ENCODE measurements around the gene NES.
A peak's percentile ranks its signal among the peaks of the same experiment; 100 is the strongest.

NES gene

GRCh38 chr1:156667968-156668709 lies 9.1 kb downstream of the NES start:
- Mint-ChIP-seq H3K27ac (no peak overlapping the region), H3K36me3 (no peaks in the 10 kb centered on the region), H3K4me1 (peaks cover 28 to 30% of the 10 kb centered on the region in 2 donors), H3K4me3 (no peak overlapping the region), H3K9me3 (no peaks in the 10 kb centered on the region), H3K27me3 (peaks cover 15 to 35% of the 10 kb centered on the region in 2 donors)
- no peak for ATAC-seq (replicated peaks)
- DNase-seq: no peak

- Mint-ChIP-seq H3K27me3 (peaks cover 13 to 29% of the 10 kb centered on the region in 2 donors), H3K4me1 (peaks cover 33 to 34% of the 10 kb centered on the region in 2 donors), H3K4me3 (no peak overlapping the region), H3K27ac (no peak overlapping the region), H3K9me3 (no peaks in the 10 kb centered on the region), H3K36me3 (no peaks in the 10 kb centered on the region)
- no peak for DNase-seq
- ATAC-seq (replicated peaks): no peak
Measured at GRCh38 chr1:156667610-156667967, 9.6 kb downstream of the NES start.

- Mint-ChIP-seq H3K36me3 (no peaks in the 10 kb centered on the region), H3K4me3 (no peak overlapping the region), H3K4me1 (peaks cover 37 to 38% of the 10 kb centered on the region in 2 donors), H3K27ac (no peak overlapping the region), H3K9me3 (no peaks in the 10 kb centered on the region), H3K27me3 (peaks cover 13 to 23% of the 10 kb centered on the region in 2 donors)
- ATAC-seq (replicated peaks) (no peak), DNase-seq (no peak)
Measured at GRCh38 chr1:156666862-156667609, 10.2 kb downstream of the NES start.

GRCh38 chr1:156665539-156665938 lies 11.7 kb downstream of the NES start:
- Mint-ChIP-seq H3K9me3 (no peaks in the 10 kb centered on the region), H3K27me3 (peaks cover 3 to 11% of the 10 kb centered on the region in 2 donors), H3K27ac (peak overlapping the region; percentile 4), H3K4me1 (peaks cover 52 to 53% of the 10 kb centered on the region in 2 donors), H3K4me3 (no peak overlapping the region), H3K36me3 (no peaks in the 10 kb centered on the region)
- DNase-seq (no peak), ATAC-seq (replicated peaks) (no peak)

- no peak overlapping the region for H3K4me3 Mint-ChIP-seq
- peaks cover 54 to 60% of the 10 kb centered on the region in 2 donors for H3K4me1 Mint-ChIP-seq
- peaks cover 0 to 4% of the 10 kb centered on the region in 2 donors for H3K27me3 Mint-ChIP-seq
- ATAC-seq (replicated peaks): peak; percentile 43 to 45
- no peak for DNase-seq
- H3K27ac Mint-ChIP-seq: no peak overlapping the region
- no peaks in the 10 kb centered on the region for H3K36me3 Mint-ChIP-seq
- H3K9me3 Mint-ChIP-seq: no peaks in the 10 kb centered on the region
Measured at GRCh38 chr1:156664767-156665411, 12.3 kb downstream of the NES start.

GRCh38 chr1:156664046-156664766 lies 13.0 kb downstream of the NES start:
- Mint-ChIP-seq H3K27me3 (peaks cover 0 to 5% of the 10 kb centered on the region in 2 donors), H3K27ac (no peak overlapping the region), H3K4me3 (no peak overlapping the region), H3K4me1 (peaks cover 61 to 66% of the 10 kb centered on the region in 2 donors), H3K36me3 (no peaks in the 10 kb centered on the region), H3K9me3 (no peaks in the 10 kb centered on the region)
- ATAC-seq (replicated peaks) (no peak), DNase-seq (no peak)

GRCh38 chr1:156663178-156663577 lies 14.0 kb downstream of the NES start:
- Mint-ChIP-seq H3K27ac (peak overlapping the region; percentile 77), H3K27me3 (peaks cover 6% of the 10 kb centered on the region in 2 donors), H3K9me3 (no peaks in the 10 kb centered on the region), H3K36me3 (no peaks in the 10 kb centered on the region), H3K4me3 (no peak overlapping the region), H3K4me1 (peaks cover 66 to 77% of the 10 kb centered on the region in 2 donors)
- ATAC-seq (replicated peaks): no peak
- no peak for DNase-seq

- no peak overlapping the region for H3K4me3 Mint-ChIP-seq
- H3K4me1 Mint-ChIP-seq: peaks cover 70 to 81% of the 10 kb centered on the region in 2 donors
- peaks cover 10 to 11% of the 10 kb centered on the region in 2 donors for H3K27me3 Mint-ChIP-seq
- no peaks in the 10 kb centered on the region for H3K36me3 Mint-ChIP-seq
- ATAC-seq (replicated peaks): no peak
- H3K9me3 Mint-ChIP-seq: no peaks in the 10 kb centered on the region
- DNase-seq: no peak
- peak overlapping the region; percentile 77 for H3K27ac Mint-ChIP-seq
Measured at GRCh38 chr1:156662800-156663055, 14.5 kb downstream of the NES start.

GRCh38 chr1:156662005-156662799 lies 15.0 kb downstream of the NES start:
- no peak overlapping the region for H3K27ac Mint-ChIP-seq
- ATAC-seq (replicated peaks) (no peak), DNase-seq (no peak)
- peaks cover 15 to 16% of the 10 kb centered on the region in 2 donors for H3K27me3 Mint-ChIP-seq
- H3K36me3 Mint-ChIP-seq: peaks cover 0 to 2% of the 10 kb centered on the region in 2 donors
- H3K4me1 Mint-ChIP-seq: peaks cover 76 to 86% of the 10 kb centered on the region in 2 donors
- H3K9me3 Mint-ChIP-seq: no peaks in the 10 kb centered on the region
- H3K4me3 Mint-ChIP-seq: no peak overlapping the region

GRCh38 chr1:156660752-156661112 lies 16.5 kb downstream of the NES start:
- peak overlapping the region; percentile 89 for H3K27ac Mint-ChIP-seq
- H3K27me3 Mint-ChIP-seq: peaks cover 29 to 31% of the 10 kb centered on the region in 2 donors
- DNase-seq (no peak), ATAC-seq (replicated peaks) (peak in 1 of 2 donors; percentile 7)
- no peaks in the 10 kb centered on the region for H3K9me3 Mint-ChIP-seq
- H3K36me3 Mint-ChIP-seq: peaks cover 0 to 2% of the 10 kb centered on the region in 2 donors
- H3K4me3 Mint-ChIP-seq: peak overlapping the region; percentile 49 to 82
- H3K4me1 Mint-ChIP-seq: peaks cover 81 to 94% of the 10 kb centered on the region in 2 donors

- Mint-ChIP-seq H3K4me3 (peak overlapping the region; percentile 71 to 82), H3K27me3 (peaks cover 35 to 36% of the 10 kb centered on the region in 2 donors), H3K36me3 (peaks cover 0 to 2% of the 10 kb centered on the region in 2 donors), H3K9me3 (no peaks in the 10 kb centered on the region), H3K4me1 (peaks cover 79 to 88% of the 10 kb centered on the region in 2 donors), H3K27ac (peak overlapping the region; percentile 37)
- DNase-seq (peak; percentile 87), ATAC-seq (replicated peaks) (peak; percentile 87 to 88)
Measured at GRCh38 chr1:156659988-156660751, 17.0 kb downstream of the NES start.

- H3K27me3 Mint-ChIP-seq: peaks cover 40 to 42% of the 10 kb centered on the region in 2 donors
- H3K27ac Mint-ChIP-seq: peak overlapping the region; percentile 52
- no peak for ATAC-seq (replicated peaks)
- H3K4me1 Mint-ChIP-seq: peaks cover 77 to 83% of the 10 kb centered on the region in 2 donors
- peak overlapping the region; percentile 67 to 71 for H3K4me3 Mint-ChIP-seq
- no peak for DNase-seq
- H3K9me3 Mint-ChIP-seq: no peaks in the 10 kb centered on the region
- peaks cover 0 to 2% of the 10 kb centered on the region in 2 donors for H3K36me3 Mint-ChIP-seq
Measured at GRCh38 chr1:156659661-156659987, 17.6 kb downstream of the NES start.

- peaks cover 0 to 2% of the 10 kb centered on the region in 2 donors for H3K36me3 Mint-ChIP-seq
Measured at GRCh38 chr1:156658945-156659574, 18.1 kb downstream of the NES start.

More at GRCh38 chr1:156658945-156659574, 18.1 kb downstream of the NES start:
- DNase-seq (no peak), ATAC-seq (replicated peaks) (no peak)
- H3K27ac Mint-ChIP-seq: peak overlapping the region; percentile 52
- H3K4me1 Mint-ChIP-seq: peaks cover 72 to 77% of the 10 kb centered on the region in 2 donors
- peaks cover 46 to 47% of the 10 kb centered on the region in 2 donors for H3K27me3 Mint-ChIP-seq
- H3K9me3 Mint-ChIP-seq: no peaks in the 10 kb centered on the region
- peak overlapping the region; percentile 67 to 71 for H3K4me3 Mint-ChIP-seq

Measured in stimulated activated naive B cell treated with anti-CD40 and anti-IgM and Interleukin-4, amounts not matched to agents 10 μg/mL and 1 μg/mL and 100 μg/mL, for 72 hours (primary cell).